GM18517 (cell line): Measurements from ENCODE around the gene HPSE.
"Not testable (repeated sequence)": the region's sequence is repeated elsewhere in the genome, so short reads cannot be mapped to it uniquely, and the experiment has no call there.

ENCODE experiments used
- ATAC-seq: cut with Tn5 transposase; IDR thresholded peaks from one replicate; pipeline ENCODE4 v1.9.1; 2021; ENCODE audit warnings: mild to moderate bottlenecking, moderate library complexity; ENCODE audit not compliant: unreplicated experiment

HPSE gene

DNA sequence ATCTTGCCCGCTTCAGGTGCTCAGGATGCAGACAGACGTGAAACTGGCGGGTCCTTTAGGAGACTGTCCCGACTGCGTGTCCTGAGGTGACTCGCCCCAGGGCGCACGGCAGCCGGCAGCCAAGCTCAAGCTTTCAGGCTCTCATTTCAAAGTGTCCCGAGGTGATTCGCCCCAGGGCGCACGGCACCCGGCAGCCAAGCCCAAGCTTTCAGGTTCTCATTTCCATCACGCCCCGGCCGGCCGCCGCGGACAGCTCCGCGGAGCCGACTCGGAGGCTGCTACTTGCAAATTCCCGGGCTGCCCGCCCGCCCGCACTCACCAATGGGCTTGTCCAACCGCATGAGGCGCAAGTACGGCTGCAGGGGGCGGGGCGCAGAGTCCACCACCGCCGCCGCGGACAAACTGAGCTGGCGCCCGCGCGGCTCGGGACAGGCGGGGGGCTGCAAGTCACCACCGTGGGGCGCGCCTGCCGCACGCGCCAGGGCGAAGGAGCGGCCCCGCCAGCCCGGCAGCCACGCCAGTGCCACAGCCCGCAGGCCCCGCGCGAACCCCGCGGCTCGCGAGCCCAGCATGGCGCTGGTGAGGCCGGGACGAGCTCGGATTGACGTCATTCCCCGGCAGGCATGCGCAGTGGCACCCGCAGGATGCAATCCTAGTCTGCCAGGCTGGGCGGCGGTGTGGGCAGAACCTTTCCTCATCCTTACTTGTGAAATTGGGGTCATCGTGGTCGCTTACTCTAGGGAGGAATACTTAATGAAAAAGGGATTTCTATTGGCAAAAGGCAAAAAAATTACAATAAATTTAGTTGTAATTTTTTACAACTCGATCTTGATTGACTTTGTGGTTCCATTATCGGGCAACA, 50.2 kb downstream of the HPSE start, which contains the start of gene COQ2:
TSS of gene COQ2 (minus strand) at position 606 of the 862 bp plus-strand sequence. CDS start at position 572, 34 bp downstream.
- ATAC-seq, result peak; percentile 88

DNA sequence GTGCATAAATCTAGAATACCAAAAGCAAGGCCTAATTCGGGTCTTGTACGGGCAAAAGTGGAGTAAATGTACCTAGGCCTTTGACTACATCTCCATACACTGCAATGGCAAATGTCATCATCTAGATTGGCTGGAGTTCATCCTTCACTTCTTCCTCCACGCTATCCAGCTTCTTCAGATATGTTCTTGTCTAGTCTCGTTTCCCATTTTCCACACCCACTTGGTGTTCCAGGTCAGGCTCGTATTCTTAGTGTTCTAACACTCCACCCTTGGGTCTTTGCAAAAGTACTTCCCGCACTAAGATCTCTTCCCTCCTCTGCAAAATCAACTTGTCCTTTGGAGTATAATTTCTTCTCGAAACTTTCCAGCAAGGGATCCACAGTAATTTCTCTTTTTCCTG, 51.5 kb downstream of the HPSE start:
- ATAC-seq, result no peak

DNA sequence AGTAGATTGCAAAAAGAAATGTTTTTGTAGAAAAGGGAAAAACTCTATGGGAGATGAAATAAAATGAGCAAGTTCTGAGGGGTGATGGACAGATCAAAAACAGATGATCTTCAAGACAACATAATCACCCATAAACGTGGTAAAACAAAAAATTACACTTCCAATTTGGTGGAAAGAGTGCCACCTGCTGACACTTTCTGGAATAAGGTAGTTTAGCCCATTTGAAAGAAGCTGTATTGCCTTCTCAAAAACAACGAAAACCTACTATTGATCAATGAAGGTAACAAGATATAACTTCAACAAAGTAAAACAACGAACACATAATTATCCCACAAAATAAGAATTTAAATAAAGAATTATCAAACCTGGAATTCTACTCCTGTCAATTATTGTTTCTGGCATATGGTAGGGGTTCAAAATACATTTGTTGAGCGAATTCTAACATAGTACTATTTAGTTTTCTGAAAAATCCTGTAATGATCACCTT, 52.6 kb downstream of the HPSE start:
- ATAC-seq, result no peak

DNA sequence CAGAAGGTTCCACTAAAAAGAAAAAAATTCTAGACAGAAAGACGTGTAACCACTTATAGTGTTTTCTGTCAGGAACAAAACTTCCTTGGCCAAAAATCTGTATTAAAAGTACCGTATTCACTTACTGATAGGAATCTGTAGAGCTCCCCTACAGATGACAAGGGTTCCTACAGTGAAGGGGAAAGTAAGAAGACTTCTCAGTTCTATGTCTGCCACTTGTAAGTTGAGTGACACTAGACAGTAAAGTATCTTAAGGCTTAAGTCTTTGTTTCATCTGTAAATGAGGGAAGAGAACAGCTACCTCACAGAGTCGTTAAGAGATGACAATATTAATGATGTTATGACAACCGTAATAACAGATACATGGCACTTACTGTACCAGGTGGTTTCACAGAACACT, 53.3 kb downstream of the HPSE start:
- no peak for ATAC-seq

DNA sequence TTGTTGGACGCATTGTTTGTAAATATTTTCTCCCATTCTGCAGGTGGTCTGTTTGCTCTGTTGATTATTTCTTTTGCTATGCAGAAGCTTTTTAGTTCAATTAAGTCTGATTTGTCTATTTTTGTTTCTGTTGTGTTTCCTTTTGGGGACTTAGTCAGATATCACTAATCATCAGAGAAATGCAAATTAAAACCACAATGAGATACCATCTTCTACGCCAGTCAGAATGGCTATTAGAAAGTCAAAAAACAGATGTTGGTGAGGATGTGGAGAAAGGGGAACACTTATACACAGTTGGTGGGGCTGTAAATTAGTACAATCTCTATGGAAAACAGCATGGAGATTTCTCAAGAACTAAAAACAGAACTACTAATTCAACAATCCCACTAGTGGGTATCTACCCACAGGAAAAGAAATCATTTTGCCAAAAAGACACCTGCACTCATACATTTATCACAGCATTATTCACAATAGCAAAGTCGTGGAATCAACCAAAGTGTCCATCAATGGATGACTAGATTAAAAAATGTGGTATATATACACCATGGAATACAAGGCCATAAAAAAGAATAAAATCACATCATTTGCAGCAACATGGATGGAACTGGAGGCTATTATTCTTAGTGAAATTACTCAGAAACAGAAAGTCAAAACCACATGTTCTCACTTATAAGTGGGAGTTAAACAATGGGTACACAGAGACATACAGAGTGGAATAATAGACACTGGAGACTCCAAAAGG, 58.2 kb downstream of the HPSE start:
- peak; percentile 71 for ATAC-seq

DNA sequence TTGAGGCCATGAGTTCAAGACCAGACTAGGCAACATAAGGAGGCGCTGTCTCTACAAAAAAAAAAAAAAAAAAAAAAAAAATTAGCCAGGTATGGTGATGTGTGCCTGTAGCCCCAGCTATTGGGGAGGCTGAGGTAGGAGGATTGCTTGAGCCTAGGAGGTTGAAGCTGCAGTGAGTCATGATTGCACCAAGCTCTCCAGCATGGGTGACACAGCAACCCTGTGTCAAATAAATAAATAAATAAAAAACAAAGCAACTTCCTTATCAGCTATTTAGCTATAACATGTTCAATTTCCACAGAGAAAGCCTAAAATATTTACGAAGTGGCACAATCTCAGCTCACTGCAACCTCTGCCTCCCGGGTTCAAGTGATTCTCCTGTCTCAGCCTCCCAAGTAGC, 60.7 kb downstream of the HPSE start:
- not testable (repeated sequence) for ATAC-seq

DNA sequence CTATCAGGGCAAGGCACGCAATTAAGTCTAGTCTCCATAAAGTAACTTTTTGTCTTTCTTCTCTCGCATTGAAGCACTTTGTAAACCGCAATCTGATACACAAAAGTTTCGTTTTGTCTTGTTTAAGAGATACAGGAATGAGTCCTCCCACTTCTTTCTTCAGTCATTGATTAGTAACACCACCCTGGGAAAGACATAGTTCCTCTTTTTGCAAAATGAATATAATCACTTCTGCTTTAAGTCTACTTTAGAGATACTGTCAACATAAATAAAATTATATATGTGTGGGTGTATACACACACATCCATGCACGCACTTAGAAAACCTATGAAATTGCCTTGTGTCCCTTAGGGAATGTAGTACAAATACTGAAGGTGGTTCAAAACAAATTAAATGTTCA, 61.7 kb downstream of the HPSE start:
- ATAC-seq, result peak; percentile 93

DNA sequence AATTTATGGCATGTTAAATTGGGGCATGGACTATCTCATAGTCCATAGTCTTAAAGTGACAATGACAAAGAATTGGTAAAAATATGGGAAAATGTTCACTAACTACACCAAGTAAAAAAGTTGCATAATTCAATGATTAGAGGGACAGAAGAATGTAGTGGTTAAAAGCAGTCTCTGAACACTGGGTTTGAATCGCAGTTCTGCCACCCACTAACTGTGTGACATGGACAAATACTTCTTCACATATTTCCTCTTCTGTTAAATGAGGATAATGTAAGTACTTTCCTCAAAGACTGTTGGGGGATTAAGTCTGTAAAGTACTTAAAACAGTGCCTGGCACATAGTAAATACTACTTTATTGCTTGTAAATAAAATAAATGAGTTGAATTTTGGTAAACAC, 65.4 kb downstream of the HPSE start:
- no peak for ATAC-seq

DNA sequence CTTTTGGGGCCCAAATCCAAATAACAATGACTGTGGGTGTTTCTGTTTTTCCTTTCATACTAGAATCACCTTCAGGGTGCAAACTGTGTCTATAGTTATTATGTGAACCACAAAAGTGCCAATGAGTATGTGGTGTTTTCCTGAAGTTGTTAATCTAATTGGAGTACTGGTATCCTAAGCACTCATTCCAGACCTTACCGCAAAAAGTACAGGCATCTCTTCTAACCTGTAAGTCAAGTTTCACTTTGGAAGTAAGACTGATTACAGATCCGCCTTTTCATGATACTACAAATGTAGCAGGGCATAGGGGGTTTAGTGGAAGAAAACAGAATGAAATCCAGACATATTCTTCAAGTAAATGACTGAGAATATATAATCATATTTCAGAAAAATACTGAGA, 66.2 kb downstream of the HPSE start:
- no peak for ATAC-seq

DNA sequence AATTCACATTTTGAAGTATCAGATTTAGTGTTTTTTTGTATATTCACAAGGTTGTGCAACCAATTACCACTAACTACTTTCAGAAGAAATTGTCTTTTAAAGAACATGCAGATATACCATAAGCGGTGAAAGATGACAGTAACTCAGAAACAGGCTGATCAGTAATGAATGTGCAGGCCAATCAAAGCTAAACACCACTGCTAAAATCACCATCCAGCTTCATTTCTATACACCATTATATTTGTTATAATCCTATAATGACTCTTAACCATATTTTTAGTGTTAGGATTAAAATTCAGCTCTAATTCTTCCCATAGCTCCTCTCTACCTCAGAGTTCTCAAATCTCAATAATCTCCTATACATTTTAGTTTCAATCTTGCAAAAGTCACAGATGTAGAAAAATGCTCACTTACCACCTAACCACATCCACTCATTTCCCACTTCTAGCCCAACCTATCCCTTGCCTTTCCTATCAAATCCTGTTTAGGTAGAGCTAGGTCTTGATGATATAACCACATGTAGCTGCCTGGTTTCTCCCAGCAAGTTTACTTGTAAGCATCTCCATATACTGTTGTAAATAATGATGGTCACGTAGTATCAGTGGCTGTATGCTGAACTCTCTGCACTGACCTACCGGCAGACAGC, 66.7 kb downstream of the HPSE start:
- ATAC-seq, result no peak

DNA sequence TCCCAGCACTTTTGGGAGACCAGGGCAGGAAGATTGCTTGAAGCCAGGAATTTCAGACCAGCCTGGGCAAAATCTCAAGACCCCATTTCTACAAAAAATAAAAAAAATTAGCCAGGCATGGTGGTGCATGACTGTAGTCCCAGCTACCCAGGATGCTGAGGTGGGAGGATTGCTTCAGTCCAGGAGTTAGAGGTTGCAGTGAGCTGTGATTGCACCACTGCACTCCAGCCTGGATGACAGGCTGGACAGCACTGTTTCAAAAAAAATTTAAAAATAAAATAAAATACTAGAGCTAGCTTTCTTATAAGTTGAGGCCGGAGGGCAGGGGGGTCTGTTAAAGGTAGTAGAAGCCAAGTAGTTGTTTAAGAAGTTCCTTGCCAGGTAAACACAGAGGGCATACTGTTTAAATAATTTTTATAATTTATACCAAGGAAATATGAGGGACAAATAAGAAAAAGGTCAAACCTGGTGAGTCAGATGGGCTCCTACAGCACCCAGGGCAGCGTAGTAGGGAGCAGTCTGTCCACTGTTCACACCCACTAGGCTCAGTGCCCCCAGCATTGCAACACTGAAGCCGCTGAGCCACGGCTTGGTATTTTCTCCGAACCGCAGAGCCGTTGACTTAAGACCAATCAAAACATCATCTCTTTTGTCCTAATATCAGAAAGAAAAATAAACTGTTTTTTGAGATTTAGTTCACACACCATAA, 67.4 kb downstream of the HPSE start:
- no peak for ATAC-seq

DNA sequence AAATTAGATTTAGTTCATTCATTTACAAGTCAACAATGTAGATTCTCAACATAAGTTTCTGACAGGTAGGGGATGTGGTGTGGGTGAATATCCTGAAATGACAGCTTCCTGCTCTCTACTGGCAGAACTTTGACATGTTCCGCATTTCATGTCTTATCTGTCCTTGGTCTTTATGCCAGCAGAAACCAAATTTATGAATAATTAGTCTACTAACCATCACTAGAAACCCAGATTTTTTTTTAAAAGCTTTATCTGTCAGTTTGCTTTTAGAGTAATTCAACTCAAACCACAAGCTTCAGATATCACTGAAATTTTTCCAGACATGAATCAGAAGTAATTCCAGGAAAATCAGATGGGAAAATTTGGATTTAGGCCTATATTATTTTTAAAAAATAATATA, 68.0 kb downstream of the HPSE start:
- no peak for ATAC-seq

DNA sequence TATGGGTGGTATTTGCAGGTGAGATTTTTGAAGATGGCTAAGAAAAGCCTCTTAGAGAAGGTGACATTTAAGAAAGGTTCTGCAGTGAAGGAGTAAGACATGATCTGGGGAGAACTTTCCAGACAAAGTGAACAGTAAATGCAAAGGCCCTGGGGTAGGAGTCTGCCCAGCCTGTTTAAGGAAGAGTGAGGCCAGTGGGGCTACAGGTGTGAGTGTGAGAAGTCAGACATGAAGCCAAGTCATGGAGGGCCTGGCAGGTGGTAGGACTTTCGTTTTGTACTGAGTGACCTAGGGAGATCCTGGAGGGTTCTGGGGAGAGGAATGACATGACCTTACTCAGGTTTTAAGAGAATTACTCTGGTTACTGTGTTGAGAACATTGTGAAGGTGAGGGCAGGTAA, 71.5 kb downstream of the HPSE start:
- no peak for ATAC-seq

DNA sequence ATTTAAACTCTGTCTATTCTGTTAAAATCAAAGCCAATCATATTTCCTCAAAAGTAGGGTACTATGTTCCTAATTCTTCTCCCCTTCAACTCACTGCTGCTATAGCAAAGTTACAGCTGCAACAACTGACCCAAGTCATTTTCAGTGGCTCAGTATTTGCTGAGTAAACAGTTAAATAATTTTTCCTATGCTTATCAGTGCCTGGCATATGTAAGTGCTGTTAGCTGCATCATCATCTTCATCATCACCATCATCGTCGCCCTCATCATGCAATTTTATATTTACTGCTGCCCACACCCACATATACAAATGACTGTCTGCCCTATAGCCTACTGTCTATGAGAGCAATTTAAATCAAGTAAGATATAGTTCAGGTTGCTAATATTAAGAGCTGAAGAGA, 72.0 kb downstream of the HPSE start:
- no peak for ATAC-seq

DNA sequence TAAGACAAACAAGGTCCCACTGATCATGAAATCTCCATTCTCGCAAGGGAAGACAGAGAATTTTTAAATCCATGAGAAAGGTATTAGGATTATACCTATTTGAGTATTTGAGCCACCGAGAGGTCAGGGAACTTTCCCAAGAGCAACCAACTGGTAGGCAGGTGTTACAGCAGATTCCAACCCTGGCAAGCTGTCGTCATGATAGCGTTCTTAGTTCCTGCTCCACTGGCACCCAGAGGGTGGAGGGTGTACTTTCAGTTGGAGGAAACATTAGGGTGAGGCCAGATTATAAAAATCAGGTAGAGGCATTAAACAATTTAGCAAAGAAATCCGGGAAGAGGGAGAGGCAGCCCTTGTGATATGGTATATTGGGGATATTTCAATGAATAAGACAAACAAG, 73.3 kb downstream of the HPSE start:
- no peak for ATAC-seq

DNA sequence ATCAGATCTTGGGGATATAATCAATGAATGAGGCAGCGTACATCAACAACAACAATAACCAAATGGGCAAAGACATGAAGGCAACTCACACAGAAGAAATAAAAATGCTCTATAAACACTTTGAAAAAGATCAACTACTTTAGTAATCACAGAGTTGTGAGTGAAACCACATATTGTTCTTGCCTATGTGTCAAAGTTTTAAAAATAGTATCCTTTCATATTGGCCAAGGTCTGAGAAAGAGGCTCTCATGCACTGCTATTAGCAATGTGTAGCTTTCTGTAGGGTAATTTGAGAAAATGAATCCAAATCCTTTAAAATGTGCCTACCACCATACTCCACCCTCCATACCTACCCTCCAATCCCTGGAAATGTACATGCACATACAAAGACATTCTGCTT, 75.1 kb downstream of the HPSE start:
- ATAC-seq, result no peak

DNA sequence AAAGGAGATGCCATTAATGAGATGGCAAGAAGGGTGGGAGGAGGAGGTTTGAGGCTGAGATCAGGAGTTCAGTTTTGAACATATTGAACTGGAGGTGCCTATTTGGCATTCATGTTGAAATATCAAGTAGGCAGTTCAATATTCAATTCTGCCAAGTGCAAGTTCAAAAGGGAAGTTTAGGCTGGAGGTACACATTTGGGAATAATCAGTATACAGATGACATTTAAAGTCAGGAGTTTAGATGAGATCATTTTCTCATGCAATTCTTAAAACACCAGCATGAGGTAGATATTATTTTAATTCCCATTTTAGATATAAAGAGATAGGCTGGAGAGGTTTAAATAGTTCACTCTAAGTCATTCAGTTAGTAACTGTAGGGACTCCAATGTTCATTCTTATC, 76.2 kb downstream of the HPSE start:
- ATAC-seq, result no peak

DNA sequence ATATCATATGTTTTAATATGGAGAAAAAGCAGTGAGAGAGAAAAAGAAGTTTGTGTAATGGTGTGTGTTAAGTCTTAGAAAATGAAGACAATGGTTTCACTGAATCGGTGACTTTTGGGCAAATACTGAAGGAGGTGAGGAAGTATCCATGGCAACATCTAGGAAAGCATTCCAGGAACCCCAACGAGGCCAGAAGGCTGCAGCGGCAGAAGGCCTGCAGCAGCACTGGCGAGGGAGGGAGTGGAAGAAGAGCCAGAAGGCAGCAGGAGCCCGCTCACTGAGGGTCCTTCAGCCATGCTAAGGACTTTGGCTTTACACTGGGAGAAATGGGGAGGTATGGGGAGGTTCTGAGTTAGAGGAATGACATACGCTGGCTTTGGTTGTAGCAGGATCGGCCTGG, 76.8 kb downstream of the HPSE start:
- no peak for ATAC-seq

DNA sequence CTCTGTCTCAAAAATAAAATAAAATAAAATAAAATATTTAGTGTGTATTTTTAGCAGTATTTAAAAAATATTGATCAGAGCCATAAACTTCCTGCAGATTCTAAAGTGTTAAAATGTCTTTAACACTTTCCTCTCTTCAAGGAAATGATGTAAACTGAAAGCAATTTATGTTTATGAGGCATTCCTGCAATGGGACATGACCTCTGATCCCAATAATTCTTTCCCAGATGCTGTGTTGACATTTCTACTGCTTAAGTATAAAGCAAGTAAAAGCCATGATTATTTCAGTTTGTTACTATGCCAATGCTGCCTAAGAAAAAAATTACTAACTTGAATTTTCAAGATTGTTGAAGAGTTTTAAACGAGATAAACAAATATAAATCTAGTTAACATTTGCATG, 79.1 kb downstream of the HPSE start:
- ATAC-seq, result no peak

DNA sequence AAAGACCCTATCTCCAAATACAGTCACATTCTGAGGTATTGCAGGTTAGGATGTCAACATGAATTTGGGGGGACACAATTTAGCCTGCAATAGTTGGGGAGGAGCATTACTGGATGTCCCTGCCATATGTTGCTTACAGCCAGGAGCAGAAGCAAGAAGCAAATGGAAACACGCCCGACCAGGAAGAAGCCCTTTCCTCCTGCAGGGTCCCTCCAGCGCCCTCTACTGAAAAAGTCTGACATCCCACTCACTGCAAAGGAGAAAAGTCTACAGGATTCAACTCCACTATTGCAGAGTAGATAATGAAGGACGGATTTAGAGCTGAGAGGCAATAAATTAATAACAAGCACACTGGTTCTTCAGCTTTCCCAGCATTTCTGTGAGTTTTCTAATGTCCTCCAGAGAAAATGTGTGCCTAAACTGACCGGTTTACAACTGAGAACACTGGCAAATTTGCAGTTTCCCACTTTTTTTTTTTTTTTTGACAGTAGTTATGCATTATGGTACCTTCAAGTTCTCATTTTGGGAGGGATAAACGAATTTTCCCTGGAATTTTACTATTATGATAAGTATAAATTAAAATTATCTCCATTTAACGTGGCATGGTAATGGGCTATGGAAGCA, 81.8 kb downstream of the HPSE start:
- peak; percentile 63 for ATAC-seq

DNA sequence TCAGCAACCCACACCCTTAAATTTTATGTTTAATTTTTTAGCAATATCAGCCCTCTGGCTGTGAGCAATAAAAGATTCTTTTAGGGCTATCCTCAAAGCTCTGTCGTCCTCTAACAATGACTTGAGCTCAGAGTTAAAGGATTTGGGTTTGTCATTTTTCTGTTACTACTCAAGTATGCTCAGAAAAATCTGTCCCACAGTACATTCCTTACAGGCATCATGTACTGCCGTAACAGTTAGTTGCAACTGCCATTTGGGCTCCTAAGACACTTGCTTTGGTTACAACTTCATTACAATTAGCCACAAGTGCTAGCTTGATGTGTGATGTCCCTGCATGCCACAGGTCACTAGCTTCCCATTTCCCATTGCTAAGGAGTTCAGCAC, 83.2 kb downstream of the HPSE start:
- ATAC-seq, result no peak
